HepG2 (cell line): Measurements from ENCODE around the gene NUP153. TPM values are rescaled to one million over a fixed set of nuclear protein-coding genes. Genes with fewer than 3 reads are reported as not detected.

Source experiments
- FOXK2 ChIP-seq: fragments of 450-650 bp; IDR thresholded peaks from 2 replicates; pipeline ENCODE4 v1.6.1; 2016
- GABPA ChIP-seq, 2 experiments: IDR thresholded peaks; 2 replicates each; pipeline ENCODE4 v1.6.1; 2011 to 2016; ENCODE audit warnings: low read depth in 2 of 2, low read length in 1 of 2, missing biosample characterization in 1 of 2, missing genetic modification characterization in 1 of 2
- GPBP1L1 ChIP-seq: sonication (generic); formaldehyde crosslinking; IDR thresholded peaks from 2 replicates; pipeline ENCODE4 v1.5.0; 2020; ENCODE audit warnings: mild to moderate bottlenecking, missing genetic modification reagents
- PLRG1 ChIP-seq: fragments of 450-650 bp; conservative IDR thresholded peaks from 2 replicates; pipeline ENCODE4 v1.6.1; 2016
- SATB2 ChIP-seq: sonication (generic); formaldehyde crosslinking; IDR thresholded peaks from 2 replicates; pipeline ENCODE4 v1.5.0; 2020; ENCODE audit warnings: missing genetic modification reagents
- SIN3B ChIP-seq: fragments of 150-350 bp; IDR thresholded peaks from 2 replicates; pipeline ENCODE4 v1.6.1; 2014; ENCODE audit warnings: low read length
- SOX13 ChIP-seq, 3 experiments: fragments of 450-650 bp in 1 of 3; sonication (generic) in 1 of 3; formaldehyde crosslinking in 1 of 3; IDR thresholded peaks in 2 of 3; conservative IDR thresholded peaks in 1 of 3; 2 replicates each; pipeline versions ENCODE4 v1.5.0 to v1.6.1; 2016 to 2020; ENCODE audit warnings: antibody characterized with exemption in 1 of 3, mild to moderate bottlenecking in 1 of 3, missing compliant biosample characterization in 1 of 3, missing genetic modification reagents in 1 of 3, moderate library complexity in 1 of 3
- USF2 ChIP-seq, 2 experiments: sonication (generic) in 1 of 2; formaldehyde crosslinking in 1 of 2; IDR thresholded peaks; 2 replicates each; pipeline versions ENCODE4 v1.5.1 to v1.6.1; 2011 to 2020; ENCODE audit warnings: borderline replicate concordance in 1 of 2, low read depth in 1 of 2, low read length in 1 of 2, mild to moderate bottlenecking in 1 of 2, missing genetic modification reagents in 1 of 2, moderate library complexity in 1 of 2
- ZNF30 ChIP-seq: sonication (generic); formaldehyde crosslinking; IDR thresholded peaks from 2 replicates; pipeline ENCODE4 v1.5.0; 2020; ENCODE audit warnings: mild to moderate bottlenecking, missing genetic modification reagents
- ZNF430 ChIP-seq: sonication (generic); formaldehyde crosslinking; IDR thresholded peaks from 2 replicates; pipeline ENCODE4 v1.9.0; 2021; ENCODE audit warnings: mild to moderate bottlenecking, missing genetic modification reagents
- ZNF549 ChIP-seq: sonication (generic); formaldehyde crosslinking; IDR thresholded peaks from 2 replicates; pipeline ENCODE4 v1.5.0; 2020; ENCODE audit warnings: missing genetic modification reagents
- ZNF558 ChIP-seq: sonication (generic); formaldehyde crosslinking; IDR thresholded peaks from 2 replicates; pipeline ENCODE4 v1.9.0; 2022; ENCODE audit warnings: mild to moderate bottlenecking, missing genetic modification reagents, borderline replicate concordance
- ZNF639 ChIP-seq: conservative IDR thresholded peaks from 2 replicates; pipeline ENCODE4 v1.6.1; 2018; ENCODE audit warnings: missing genetic modification reagents
- ZNF772 ChIP-seq: sonication (generic); formaldehyde crosslinking; IDR thresholded peaks from 2 replicates; pipeline ENCODE4 v1.5.0; 2020; ENCODE audit warnings: mild to moderate bottlenecking, missing genetic modification reagents
- polyA plus RNA-seq, 8 experiments: library from polyadenylated mRNA; depleted of rRNA in 3 of 8; stranded (reverse) in 7 of 8; unstranded in 1 of 8; fragments of >200 nt; fragmentation: Illumina TruSeq in 4 of 8; extraction: Trizol in 4 of 8; gene quantifications; 2 replicates each; pipeline versions ENCODE4 v1.2.1 to v1.2.3, GENCODE V29; 2011 to 2016; ENCODE audit warnings: low read depth in 4 of 8, missing spikeins in 1 of 8, mixed read lengths in 1 of 8; ENCODE audit not compliant: insufficient read depth in 1 of 8
- total RNA-seq, 5 experiments: library from RNA; depleted of rRNA; stranded (reverse); fragments of >200 nt; fragmentation: Illumina TruSeq; extraction: Trizol; gene quantifications; 2 replicates each; pipeline ENCODE4 v1.2.3, GENCODE V29; 2016; ENCODE audit warnings: low read depth in 1 of 5

The NUP153 gene
- total and polyA plus RNA-seq, 2 of the 13 experiments (the other 11 are each of a cell fraction or from before 2014, with no cell fraction given), result 29.8 to 55.2 TPM

GRCh38 chr6:17600527-17601385, 106.0 kb downstream of the NUP153 start (continued):
- TF ChIP-seq GABPA (IDR thresholded peaks at IDR 0.05; ENCODE audit: low read depth, low read length) (no peak), GABPA (CRISPR knock-in tag; IDR thresholded peaks at IDR 0.05; ENCODE audit: low read depth) (0 out of 2 replicates have a peak, but pooled peaks have one; percentile 9), SIN3B (no peak), FOXK2 (no peak), ZNF430 (no peak), ZNF558 (no peak), USF2 (IDR thresholded peaks at IDR 0.05; ENCODE audit: low read depth, low read length) (no peak), USF2 (CRISPR knock-in tag; IDR thresholded peaks at IDR 0.05; ENCODE audit: borderline replicate concordance) (no peak), GPBP1L1 (CRISPR knock-in tag) (no peak), PLRG1 (no peak), ZNF772 (CRISPR knock-in tag) (peak; percentile 18; the same call in 1 of the 2 replicates), SOX13 (IDR thresholded peaks at IDR 0.05) (no peak), SOX13 (CRISPR knock-in tag; conservative IDR thresholded peaks at IDR 0.05 in 1 of 2, IDR thresholded peaks at IDR 0.05 in 1 of 2) (no peak), SATB2 (CRISPR knock-in tag) (peak; percentile 21), ZNF639 (CRISPR knock-in tag) (0 out of 2 replicates have a peak, but pooled peaks have one; percentile 69), ZNF549 (CRISPR knock-in tag) (no peak), ZNF30 (CRISPR knock-in tag) (no peak; the same call in 1 of the 2 replicates)
